GM18508 (cell line): ENCODE results near the gene SURF1.
"Not testable (repeated sequence)": the region's sequence is repeated elsewhere in the genome, so short reads cannot be mapped to it uniquely, and the experiment has no call there.

Experiments used
- ATAC-seq: cut with Tn5 transposase; IDR thresholded peaks from one replicate; pipeline ENCODE4 v1.9.1; 2021; ENCODE audit warnings: moderate number of reproducible peaks; ENCODE audit not compliant: insufficient read depth, unreplicated experiment

SURF1 gene

DNA sequence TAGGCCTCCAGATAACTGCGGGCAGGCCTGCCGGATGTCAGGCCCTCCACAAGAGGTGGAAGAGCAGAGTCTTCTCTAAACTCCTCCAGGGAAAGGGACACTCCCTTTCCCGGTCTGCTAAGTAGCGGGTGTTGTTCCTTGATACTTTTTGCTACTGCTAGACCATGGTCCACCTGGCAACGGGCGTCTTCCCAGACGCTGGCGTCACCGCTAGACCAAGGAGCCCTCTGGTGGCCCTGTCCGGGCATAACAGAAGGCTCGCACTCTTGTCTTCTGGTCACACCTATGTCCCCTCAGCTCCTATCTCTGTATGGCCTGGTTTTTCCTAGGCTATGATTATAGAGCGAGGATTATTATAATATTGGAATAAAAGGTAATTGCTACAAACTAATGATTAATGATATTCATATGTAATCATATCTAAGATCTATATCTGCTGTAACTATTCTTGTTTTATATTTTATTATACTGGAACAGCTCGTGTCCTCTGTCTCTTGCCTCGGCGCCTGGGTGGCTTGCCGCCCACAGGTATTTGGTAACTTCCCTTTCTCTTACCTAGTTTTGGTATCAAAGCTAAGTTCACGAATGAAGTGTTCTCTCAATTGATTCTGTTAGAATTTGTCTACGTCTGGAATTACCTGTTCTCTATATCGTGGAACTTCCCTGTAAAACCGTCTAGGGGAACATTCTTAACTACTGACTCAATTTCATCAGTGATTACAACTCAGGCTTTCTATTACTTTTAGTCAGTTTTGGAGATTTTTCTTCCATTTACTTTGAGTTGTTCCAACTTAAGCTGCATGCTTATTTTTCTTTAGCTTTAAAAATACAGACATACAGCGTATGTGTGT lies 26.8 kb downstream of the SURF1 start:
- not testable (repeated sequence) for ATAC-seq

- no peak for ATAC-seq
These were observed 28.3 kb downstream of the SURF1 start for GRCh38 chr9:133327834-133328484.

DNA sequence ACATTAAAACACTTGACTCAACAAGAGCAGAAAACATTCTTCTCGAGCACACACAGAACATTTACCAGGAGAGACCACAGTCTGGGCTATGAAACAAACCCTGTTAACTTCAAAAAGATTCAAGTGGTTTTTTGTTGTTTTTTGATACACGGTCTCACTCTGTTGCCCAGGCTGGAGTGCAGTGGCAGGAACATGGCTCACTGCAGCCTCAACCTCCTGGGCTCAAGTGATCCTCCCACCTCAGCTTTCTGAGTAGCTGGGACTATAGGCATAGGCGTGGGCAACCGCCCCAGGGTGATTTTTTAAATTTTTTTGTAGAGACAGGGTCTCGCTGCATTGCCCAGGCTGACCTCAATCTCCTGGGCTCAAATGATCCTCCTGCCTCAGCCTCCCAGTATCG lies 29.3 kb downstream of the SURF1 start:
- not testable (repeated sequence) for ATAC-seq

DNA sequence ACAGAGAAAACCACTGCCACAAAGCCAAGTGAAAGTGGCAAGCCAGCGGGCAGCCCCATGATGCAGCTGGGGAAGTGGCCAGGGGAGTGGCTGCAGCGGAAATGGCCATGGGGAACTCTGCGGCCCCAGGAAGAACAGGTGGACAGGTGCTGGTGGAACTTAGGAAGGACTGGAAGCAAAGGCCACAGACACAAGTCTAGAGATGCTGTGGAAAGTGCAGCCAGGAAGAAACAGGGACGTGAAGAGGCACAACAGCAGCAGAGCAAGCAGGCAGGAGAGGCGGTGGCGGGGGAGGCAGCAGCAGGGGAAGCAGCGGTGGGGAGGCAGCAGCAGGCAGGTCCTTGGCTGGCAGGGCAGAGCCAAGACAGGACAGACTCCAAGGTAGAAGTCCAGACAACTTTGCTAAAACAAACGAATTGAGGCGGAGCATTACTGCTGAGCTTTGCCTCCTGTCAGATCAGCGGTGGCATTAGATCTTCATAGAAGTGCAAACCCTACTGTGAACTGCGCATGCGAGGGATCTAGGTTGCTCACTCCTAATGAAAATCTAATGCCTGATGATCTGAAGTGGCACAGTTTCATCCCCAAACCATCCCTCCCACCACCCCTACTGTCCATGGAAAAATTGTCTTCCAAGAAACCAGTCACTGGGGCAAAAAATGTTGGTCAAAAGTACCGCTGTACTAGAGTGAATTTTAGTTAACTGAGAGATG lies 32.1 kb downstream of the SURF1 start:
- ATAC-seq, result no peak

- no peak for ATAC-seq
These were observed 33.1 kb downstream of the SURF1 start for GRCh38 chr9:133323211-133323610.

- ATAC-seq, result no peak
These were observed 33.6 kb downstream of the SURF1 start for GRCh38 chr9:133322701-133323100.

GRCh38 chr9:133321411-133321935 lies 34.8 kb downstream of the SURF1 start:
- no peak for ATAC-seq

GRCh38 chr9:133320421-133320881 lies 35.8 kb downstream of the SURF1 start:
- no peak for ATAC-seq

- not testable (repeated sequence) for ATAC-seq
These were observed 38.7 kb downstream of the SURF1 start for GRCh38 chr9:133317551-133317950.

DNA sequence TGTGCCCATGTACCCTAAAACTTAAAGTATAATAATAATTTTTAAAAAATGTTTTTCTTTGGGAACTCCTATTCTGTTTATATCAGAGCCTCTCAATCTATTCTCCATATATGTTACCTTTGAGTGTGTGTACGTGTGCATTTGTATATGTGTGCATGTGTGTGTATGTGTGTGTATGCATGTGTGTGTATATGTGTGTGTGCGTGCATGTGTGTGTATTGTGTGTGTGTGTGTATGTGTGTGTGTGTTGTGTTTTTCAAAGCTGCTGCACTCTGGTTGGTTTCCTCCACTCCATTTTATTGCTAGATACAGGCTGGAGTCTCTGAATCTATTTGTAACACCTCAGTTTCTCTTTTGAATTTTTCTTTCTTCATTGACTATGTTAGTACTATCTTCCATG lies 40.3 kb downstream of the SURF1 start:
- no peak for ATAC-seq

DNA sequence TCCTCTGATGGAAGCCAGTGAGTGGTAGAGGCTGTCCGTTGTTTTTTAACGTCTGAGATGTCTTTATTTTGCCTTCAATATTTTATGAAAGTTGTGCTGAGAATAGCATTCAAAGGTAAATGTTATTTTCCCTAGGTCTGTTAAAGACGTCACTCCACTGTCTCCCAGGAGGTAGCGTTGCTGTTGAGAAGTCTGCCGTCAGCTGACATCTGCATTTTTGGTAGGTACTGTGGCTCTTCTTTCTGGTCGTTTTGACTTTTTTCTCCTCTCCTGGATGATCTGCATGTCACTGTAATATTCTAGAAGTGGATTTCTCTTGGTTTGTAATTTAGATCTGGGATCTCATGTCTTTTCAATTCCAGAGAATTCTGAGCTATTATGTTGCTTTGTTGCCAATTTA lies 46.7 kb downstream of the SURF1 start:
- no peak for ATAC-seq

DNA sequence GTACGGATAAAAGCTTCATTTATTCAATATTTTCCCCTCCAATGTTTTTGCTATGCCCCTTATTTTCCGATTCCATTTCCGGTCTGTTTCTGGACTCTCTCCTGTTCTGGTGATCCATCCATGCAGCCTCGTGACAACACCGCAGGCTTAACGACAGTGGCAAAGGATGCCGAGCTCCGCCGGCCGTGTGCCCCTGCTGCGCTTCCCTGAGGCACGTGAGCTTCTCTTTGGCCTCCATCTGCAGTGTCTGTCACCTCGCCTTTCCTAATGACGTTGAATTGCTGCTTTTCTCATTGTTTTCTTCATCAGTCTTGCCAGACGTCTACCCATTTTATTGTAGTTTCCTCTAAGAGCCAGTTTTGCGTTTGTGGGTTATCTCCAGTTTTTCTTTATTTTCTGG lies 49.0 kb downstream of the SURF1 start:
- ATAC-seq, result no peak

DNA sequence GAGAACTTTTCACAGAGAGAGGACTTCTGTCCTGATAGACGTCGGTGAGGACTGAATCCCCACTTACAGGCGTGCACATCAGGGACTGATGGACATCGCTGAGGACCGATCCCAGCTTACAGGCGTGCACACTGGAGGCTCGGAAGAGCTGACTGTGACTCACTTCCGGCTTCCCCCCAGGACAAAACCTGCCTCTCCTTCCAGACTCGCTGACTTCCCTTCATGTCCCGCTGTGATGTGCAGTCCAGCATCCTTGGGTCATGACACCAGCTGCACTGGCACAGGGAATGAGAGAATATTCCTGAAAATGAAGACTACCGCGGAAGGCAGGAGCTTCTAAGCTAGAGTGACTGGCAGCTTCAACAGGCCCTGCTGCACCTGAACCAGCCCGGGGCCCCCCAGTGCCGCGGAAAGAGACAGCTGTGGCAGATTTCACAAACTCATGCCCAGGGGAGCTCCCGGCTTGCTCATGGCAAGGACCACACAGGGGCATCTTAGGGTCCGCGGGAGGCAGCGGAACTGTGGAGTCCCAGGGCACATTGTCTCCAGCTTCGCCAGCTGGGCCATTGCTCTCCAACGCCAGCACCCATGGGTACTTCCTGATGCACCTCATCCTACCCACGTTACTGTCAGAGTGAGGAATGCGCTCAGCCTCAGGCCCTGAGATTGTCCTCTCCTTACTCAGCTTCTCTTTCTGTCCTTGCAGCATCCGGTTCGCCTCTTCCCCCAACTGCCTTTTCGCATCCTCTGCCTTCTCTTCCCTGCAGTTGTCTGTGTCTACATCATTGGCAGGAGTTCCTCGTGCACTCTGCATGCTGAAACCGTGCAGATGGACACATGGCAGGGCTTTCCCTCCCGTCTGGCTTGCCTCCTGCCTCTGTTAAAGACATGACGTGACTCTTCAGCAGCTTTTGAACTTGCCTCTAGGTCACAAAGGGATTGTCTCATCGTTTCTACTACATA lies 49.8 kb downstream of the SURF1 start:
- no peak for ATAC-seq

GRCh38 chr9:133305731-133306130 lies 50.6 kb downstream of the SURF1 start:
- no peak for ATAC-seq

GRCh38 chr9:133304477-133305377 lies 51.6 kb downstream of the SURF1 start:
- ATAC-seq, result no peak

DNA sequence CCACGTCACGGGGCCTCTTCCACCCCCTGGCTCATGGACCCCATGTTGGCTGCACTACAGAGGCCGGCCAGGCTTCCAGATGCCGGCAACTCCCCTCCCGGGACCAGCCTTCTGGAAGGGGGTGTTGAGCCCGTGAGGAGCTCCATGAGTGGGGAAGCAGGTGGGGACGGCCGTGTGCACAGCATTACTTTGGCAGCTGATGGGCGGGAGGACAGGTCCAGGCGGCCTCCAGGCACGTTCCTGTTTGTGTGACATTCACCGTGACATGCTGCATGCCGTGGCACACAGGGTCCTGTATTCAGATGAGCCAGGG lies 52.2 kb downstream of the SURF1 start:
- no peak for ATAC-seq

GRCh38 chr9:133303266-133304157 lies 52.8 kb downstream of the SURF1 start:
- ATAC-seq, result no peak
